Astrocyte (in vitro differentiated cells and primary cell): ENCODE data around the gene GET4. TPM values are rescaled to one million over a fixed set of nuclear protein-coding genes. Genes with fewer than 3 reads are reported as not detected.
A peak's percentile ranks its signal among the peaks of the same experiment; 100 is the strongest.

Source experiments
- DNase-seq: peaks from one replicate; pipeline ENCODE4 v3.0.0-alpha.2; 2010; ENCODE audit warnings: low read depth
- FAIRE-seq: peaks from 2 replicates; lab custom pipeline; 2011; peaks lifted over from hg19 to GRCh38; lab: Jason Lieb, UNC
- H2AFZ ChIP-seq: 2 replicates; pipeline ENCODE4 v1.6.0; 2012; ENCODE audit warnings: low read depth, low read length, inconsistent platforms
- H3K27ac ChIP-seq: 2 replicates; pipeline ENCODE4 v1.5.1; 2011; ENCODE audit warnings: low read depth, low read length, inconsistent platforms
- H3K27me3 ChIP-seq: 2 replicates; pipeline ENCODE4 v1.6.0; 2011; ENCODE audit warnings: low read length, inconsistent platforms; ENCODE audit not compliant: insufficient read depth
- H3K36me3 ChIP-seq: 2 replicates; pipeline ENCODE4 v1.5.1; 2011; ENCODE audit warnings: low read length, inconsistent platforms; ENCODE audit not compliant: insufficient read depth
- H3K4me1 ChIP-seq: 2 replicates; pipeline ENCODE4 v1.5.1; 2011; ENCODE audit warnings: low read length, inconsistent platforms; ENCODE audit not compliant: insufficient read depth
- H3K4me2 ChIP-seq: 2 replicates; pipeline ENCODE4 v1.6.0; 2012; ENCODE audit warnings: low read length, inconsistent platforms
- H3K4me3 ChIP-seq: 2 replicates; pipeline ENCODE4 v1.5.1; 2011; ENCODE audit warnings: low read depth, mild to moderate bottlenecking, low read length, inconsistent platforms; ENCODE audit not compliant: insufficient read depth
- H3K79me2 ChIP-seq: 2 replicates; pipeline ENCODE4 v1.6.0; 2012; ENCODE audit warnings: mild to moderate bottlenecking, low read length, inconsistent platforms; ENCODE audit not compliant: insufficient read depth
- H3K9ac ChIP-seq: 2 replicates; pipeline ENCODE4 v1.6.0; 2012; ENCODE audit warnings: mild to moderate bottlenecking, low read length, inconsistent platforms
- H3K9me3 ChIP-seq: 2 replicates; pipeline ENCODE4 v1.5.1; 2012; ENCODE audit warnings: low read depth, mild to moderate bottlenecking, low read length, inconsistent platforms; ENCODE audit not compliant: insufficient read depth
- H4K20me1 ChIP-seq: 2 replicates; pipeline ENCODE4 v1.6.0; 2012; ENCODE audit warnings: low read length, inconsistent platforms; ENCODE audit not compliant: insufficient read depth
- H3K27ac Mint-ChIP-seq: one replicate; pipeline ENCODE4 v1.8.0; 2021; ENCODE audit warnings: mild to moderate bottlenecking, mixed read lengths; ENCODE audit not compliant: unreplicated experiment
- H3K27me3 Mint-ChIP-seq: one replicate; pipeline ENCODE4 v1.8.0; 2021; ENCODE audit warnings: low read depth, mixed read lengths; ENCODE audit not compliant: unreplicated experiment
- H3K36me3 Mint-ChIP-seq: one replicate; pipeline ENCODE4 v1.8.0; 2021; ENCODE audit warnings: low read depth, mixed read lengths; ENCODE audit not compliant: unreplicated experiment
- H3K4me1 Mint-ChIP-seq: one replicate; pipeline ENCODE4 v1.8.0; 2021; ENCODE audit warnings: low read depth, mixed read lengths; ENCODE audit not compliant: unreplicated experiment
- H3K4me3 Mint-ChIP-seq: one replicate; pipeline ENCODE4 v1.8.0; 2021; ENCODE audit warnings: mild to moderate bottlenecking, moderate library complexity, mixed read lengths; ENCODE audit not compliant: unreplicated experiment
- H3K9me3 Mint-ChIP-seq: one replicate; pipeline ENCODE4 v1.8.0; 2021; ENCODE audit warnings: mild to moderate bottlenecking, mixed read lengths; ENCODE audit not compliant: unreplicated experiment
- EZH2 ChIP-seq: IDR thresholded peaks from 2 replicates; pipeline ENCODE4 v1.6.1; 2012; ENCODE audit warnings: mild to moderate bottlenecking, low read length, inconsistent platforms; ENCODE audit not compliant: insufficient read depth
- total RNA-seq: library from RNA; stranded (reverse); gene quantifications from 2 replicates; pipeline ENCODE4 v1.2.1, GENCODE V29; 2021
- TF ChIP-seq, protein P1 (sequence below): IDR thresholded peaks from 2 replicates; pipeline ENCODE4 v1.5.1; 2011; ENCODE audit warnings: low read depth, mild to moderate bottlenecking, inconsistent platforms, low read length, moderate library complexity; ENCODE audit not compliant: insufficient read depth

Gene GET4
- total RNA-seq, 1 donor from 2014 or later = 43.0 TPM

DNA sequence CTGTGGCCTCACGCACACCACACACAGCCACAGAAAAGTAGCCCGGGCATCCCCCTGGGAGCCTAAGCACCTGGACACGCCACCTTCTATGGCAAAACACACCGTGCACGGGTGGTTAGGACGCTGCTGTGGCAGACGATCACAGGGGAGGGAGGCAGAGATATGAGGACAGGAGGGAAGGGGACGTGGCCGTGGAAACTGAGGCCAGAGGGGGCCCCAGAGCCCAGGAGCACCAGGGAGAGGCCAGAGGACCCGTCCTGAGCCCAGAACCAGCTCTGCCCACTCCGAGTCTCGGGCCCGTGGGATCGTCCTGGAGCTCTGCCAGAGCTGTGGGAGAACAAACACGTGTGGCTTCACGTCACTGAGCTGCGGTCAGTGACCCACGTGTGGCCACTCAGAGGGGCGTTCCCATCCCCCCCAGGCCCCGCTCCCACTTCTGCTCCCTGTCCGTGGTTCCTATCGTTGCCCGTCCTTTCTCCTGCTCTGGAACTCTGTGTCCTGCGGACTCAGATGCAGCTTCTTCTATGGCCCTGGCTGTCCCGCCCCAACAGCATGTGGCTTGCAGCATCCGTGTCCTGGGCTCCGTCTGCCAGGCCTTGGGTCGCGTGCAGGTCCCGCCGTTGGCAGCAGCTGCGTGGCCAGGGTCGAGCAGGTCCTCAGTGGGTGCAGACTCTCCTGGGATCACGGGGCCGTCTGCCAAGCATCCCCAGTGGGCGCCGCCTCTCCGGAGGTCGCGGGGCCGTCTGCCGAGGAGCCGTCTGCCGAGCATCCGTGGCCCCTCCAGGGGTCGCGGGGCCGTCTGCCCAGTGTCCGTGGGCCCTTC, 31.0 kb downstream of the GET4 start:
- H3K9me3 Mint-ChIP-seq = no peaks in the 10 kb centered on the region
- FAIRE-seq = no peak

DNA sequence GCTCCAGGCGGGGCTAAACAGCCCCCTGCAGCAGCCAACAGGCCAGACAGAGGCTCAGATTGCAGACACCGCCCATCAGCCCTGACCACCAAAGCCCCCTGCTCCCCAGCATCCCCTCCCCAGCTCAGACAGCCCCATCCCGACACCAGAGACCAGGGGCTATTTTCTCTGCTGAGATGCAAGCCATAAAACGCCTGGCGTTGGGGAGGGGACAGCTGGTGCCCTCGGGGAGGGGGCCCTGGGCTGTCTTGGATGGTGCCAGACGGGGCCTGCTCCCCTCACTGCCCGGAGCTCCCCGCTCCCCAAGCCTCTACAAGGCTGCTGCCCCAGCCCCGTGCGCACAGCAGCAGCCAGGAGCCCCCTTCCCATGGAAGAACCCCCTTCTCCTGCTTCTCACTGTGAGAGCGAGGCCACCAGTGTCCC, 31.8 kb downstream of the GET4 start:
- no peaks in the 10 kb centered on the region for H3K79me2 ChIP-seq
- Mint-ChIP-seq H3K4me1 (no peaks in the 10 kb centered on the region), H3K36me3 (no peaks in the 10 kb centered on the region), H3K4me3 (no peak overlapping the region), H3K27me3 (peaks cover 12% of the 10 kb centered on the region), H3K9me3 (no peaks in the 10 kb centered on the region), H3K27ac (no peak overlapping the region)
- H3K4me1 ChIP-seq = peaks cover 8% of the 10 kb centered on the region
- peak overlapping the region; percentile 37 for H2AFZ ChIP-seq
- peak overlapping the region; percentile 71 for H3K4me2 ChIP-seq
- no peak for FAIRE-seq
- no peak overlapping the region for H3K4me3 ChIP-seq
- peaks cover 4% of the 10 kb centered on the region for H3K27me3 ChIP-seq
- TF ChIP-seq, protein P1, sequence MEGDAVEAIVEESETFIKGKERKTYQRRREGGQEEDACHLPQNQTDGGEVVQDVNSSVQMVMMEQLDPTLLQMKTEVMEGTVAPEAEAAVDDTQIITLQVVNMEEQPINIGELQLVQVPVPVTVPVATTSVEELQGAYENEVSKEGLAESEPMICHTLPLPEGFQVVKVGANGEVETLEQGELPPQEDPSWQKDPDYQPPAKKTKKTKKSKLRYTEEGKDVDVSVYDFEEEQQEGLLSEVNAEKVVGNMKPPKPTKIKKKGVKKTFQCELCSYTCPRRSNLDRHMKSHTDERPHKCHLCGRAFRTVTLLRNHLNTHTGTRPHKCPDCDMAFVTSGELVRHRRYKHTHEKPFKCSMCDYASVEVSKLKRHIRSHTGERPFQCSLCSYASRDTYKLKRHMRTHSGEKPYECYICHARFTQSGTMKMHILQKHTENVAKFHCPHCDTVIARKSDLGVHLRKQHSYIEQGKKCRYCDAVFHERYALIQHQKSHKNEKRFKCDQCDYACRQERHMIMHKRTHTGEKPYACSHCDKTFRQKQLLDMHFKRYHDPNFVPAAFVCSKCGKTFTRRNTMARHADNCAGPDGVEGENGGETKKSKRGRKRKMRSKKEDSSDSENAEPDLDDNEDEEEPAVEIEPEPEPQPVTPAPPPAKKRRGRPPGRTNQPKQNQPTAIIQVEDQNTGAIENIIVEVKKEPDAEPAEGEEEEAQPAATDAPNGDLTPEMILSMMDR = no peak
- TF ChIP-seq EZH2 = no peak
- no peak for DNase-seq
- no peaks in the 10 kb centered on the region for H3K36me3 ChIP-seq
- no peaks in the 10 kb centered on the region for H3K9me3 ChIP-seq
- H3K27ac ChIP-seq = no peak overlapping the region
- H4K20me1 ChIP-seq = no peaks in the 10 kb centered on the region
- H3K9ac ChIP-seq = no peak overlapping the region

More for the DNA sequence above, 31.0 kb downstream of the GET4 start:
- H3K27ac ChIP-seq = no peak overlapping the region
- no peak overlapping the region for H3K4me3 Mint-ChIP-seq
- H2AFZ ChIP-seq = no peak overlapping the region
- peaks cover 17% of the 10 kb centered on the region for H3K27me3 Mint-ChIP-seq
- H3K4me3 ChIP-seq = no peak overlapping the region
- peaks cover 4% of the 10 kb centered on the region for H3K27me3 ChIP-seq
- H3K36me3 ChIP-seq = no peaks in the 10 kb centered on the region
- no peak for TF ChIP-seq EZH2
- TF ChIP-seq, protein P1 = no peak
- peaks cover 8% of the 10 kb centered on the region for H3K4me1 ChIP-seq
- no peak overlapping the region for H3K9ac ChIP-seq
- no peaks in the 10 kb centered on the region for H4K20me1 ChIP-seq
- no peak overlapping the region for H3K27ac Mint-ChIP-seq
- no peaks in the 10 kb centered on the region for H3K9me3 ChIP-seq
- H3K4me2 ChIP-seq = no peak overlapping the region
- H3K79me2 ChIP-seq = no peaks in the 10 kb centered on the region
- DNase-seq = no peak
- no peaks in the 10 kb centered on the region for H3K36me3 Mint-ChIP-seq
- H3K4me1 Mint-ChIP-seq = no peaks in the 10 kb centered on the region
